Nephron progenitor cell (in vitro differentiated cells): ENCODE measurements around the gene EVA1A.

Experiments used
- DNase-seq: peaks from one replicate; pipeline ENCODE4 v3.0.0; 2021
- H3K27ac Mint-ChIP-seq: 2 replicates; pipeline ENCODE4 v1.8.0; 2021; ENCODE audit warnings: mild to moderate bottlenecking, moderate library complexity, mixed read lengths
- H3K27me3 Mint-ChIP-seq: 2 replicates; pipeline ENCODE4 v1.8.0; 2021; ENCODE audit warnings: mild to moderate bottlenecking, low read depth, mixed read lengths; ENCODE audit not compliant: poor library complexity
- H3K36me3 Mint-ChIP-seq: 2 replicates; pipeline ENCODE4 v1.8.0; 2021; ENCODE audit warnings: low read depth, mixed read lengths
- H3K4me1 Mint-ChIP-seq: 2 replicates; pipeline ENCODE4 v1.8.0; 2021; ENCODE audit warnings: mixed read lengths
- H3K4me3 Mint-ChIP-seq: 2 replicates; pipeline ENCODE4 v1.8.0; 2021; ENCODE audit warnings: mild to moderate bottlenecking, moderate library complexity, mixed read lengths
- H3K9me3 Mint-ChIP-seq: 2 replicates; pipeline ENCODE4 v1.8.0; 2021; ENCODE audit warnings: mild to moderate bottlenecking, moderate library complexity, mixed read lengths
- CTCF ChIP-seq: fragments of 200-600 bp; sonication (generic); IDR thresholded peaks from 2 replicates; pipeline ENCODE4 v1.5.0; 2021; ENCODE audit warnings: antibody characterized with exemption

The EVA1A gene

GRCh38 chr2:75555701-75556100 lies 5.0 kb downstream of the EVA1A start:
- Mint-ChIP-seq H3K4me1 (peaks cover 87% of the 10 kb centered on the region), H3K27me3 (peaks cover 8% of the 10 kb centered on the region), H3K9me3 (no peaks in the 10 kb centered on the region), H3K4me3 (peak overlapping the region; percentile 26), H3K27ac (peak overlapping the region; percentile 9), H3K36me3 (peaks cover 11% of the 10 kb centered on the region)
- no peak for DNase-seq
- TF ChIP-seq CTCF, result no peak

DNA sequence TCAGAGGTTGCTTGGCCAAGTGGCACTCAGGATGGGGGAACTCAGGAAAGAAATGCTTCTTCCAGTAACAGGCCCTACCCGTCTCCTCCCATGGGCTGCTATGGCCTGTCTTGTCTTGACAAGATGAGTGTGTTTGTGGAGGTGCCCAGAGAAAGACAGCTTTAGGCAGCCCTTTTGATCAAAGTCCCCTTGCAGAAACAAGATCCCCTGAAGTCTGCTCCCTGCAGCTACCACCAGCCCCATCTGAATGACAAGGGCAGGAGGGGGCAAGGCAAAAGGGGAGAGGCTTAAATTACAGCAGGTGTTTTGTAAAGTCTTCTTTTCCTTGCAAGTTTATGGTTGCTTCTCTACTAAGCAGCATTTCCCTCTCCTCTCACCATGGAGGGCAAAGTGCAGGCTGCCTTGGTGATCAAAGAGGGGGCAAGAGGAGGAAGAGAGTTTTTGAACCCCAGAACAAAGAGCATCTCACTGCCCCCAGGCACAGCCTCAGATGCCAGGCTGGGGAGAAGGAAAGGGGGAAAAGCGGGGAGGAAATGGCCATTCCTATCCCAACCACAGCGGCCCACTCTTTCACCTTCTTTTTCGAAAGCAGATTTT lies 6.7 kb downstream of the EVA1A start:
- H3K27me3 Mint-ChIP-seq, result peaks cover 8% of the 10 kb centered on the region

GRCh38 chr2:75552222-75552621 lies 8.5 kb downstream of the EVA1A start:
- Mint-ChIP-seq H3K9me3 (no peaks in the 10 kb centered on the region), H3K4me3 (no peak overlapping the region), H3K27ac (no peak overlapping the region), H3K27me3 (peaks cover 5% of the 10 kb centered on the region), H3K36me3 (peaks cover 16% of the 10 kb centered on the region), H3K4me1 (peaks cover 69% of the 10 kb centered on the region)
- DNase-seq, result no peak
- TF ChIP-seq CTCF, result no peak

More for the DNA sequence above, 6.7 kb downstream of the EVA1A start:
- Mint-ChIP-seq H3K9me3 (no peaks in the 10 kb centered on the region), H3K27ac (peak overlapping the region; percentile 18), H3K4me1 (peaks cover 74% of the 10 kb centered on the region), H3K36me3 (peaks cover 16% of the 10 kb centered on the region), H3K4me3 (peak overlapping the region; percentile 53)
- no peak for TF ChIP-seq CTCF
- DNase-seq, result peak; percentile 20

- no peak for DNase-seq
- Mint-ChIP-seq H3K27ac (no peak overlapping the region), H3K36me3 (peaks cover 16% of the 10 kb centered on the region), H3K4me3 (no peak overlapping the region), H3K9me3 (no peaks in the 10 kb centered on the region), H3K4me1 (peaks cover 63% of the 10 kb centered on the region), H3K27me3 (peaks cover 5% of the 10 kb centered on the region)
- no peak for TF ChIP-seq CTCF
Measured at GRCh38 chr2:75551434-75551833, 9.3 kb downstream of the EVA1A start.

DNA sequence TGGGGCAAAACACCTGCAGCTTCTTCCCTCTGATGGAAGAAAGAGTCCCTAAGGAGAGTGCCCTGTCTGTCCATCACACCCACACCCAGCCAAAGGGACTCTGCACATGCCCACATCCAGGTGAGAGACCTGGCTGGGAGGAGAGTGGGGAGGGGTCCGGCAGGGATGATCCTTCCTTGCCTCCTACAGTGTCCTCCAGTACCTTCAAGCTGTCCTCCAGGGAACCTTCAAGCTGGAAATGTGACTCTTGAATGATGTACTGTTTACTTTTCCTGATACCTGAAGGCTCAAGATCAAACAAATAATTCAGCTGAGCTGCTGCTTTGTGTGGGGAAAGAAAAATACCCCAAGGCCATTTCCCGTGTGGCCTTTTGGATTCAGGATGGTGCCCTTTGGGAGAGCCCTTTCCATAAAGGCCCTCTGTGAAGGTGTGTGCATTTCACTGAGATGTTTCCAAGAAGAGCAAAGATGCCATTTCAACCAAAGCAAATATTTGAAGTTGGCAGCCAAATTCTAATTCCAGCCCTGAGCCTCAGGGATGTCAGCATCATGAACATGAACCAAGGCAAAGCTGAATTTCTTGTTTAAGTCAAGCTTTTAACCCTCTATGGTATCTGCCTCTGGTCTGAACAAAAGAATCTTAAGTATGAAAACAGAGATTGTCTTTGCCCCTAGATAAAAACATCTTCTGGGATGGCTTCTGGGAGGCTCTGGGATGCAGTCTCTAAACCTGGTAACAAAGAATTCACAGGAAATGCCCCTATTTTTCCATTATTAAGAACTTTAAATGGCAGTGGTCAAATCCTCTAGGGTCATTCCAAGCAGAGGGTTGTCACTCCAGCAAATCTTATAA lies 11.1 kb downstream of the EVA1A start:
- no peak for TF ChIP-seq CTCF
- Mint-ChIP-seq H3K9me3 (no peaks in the 10 kb centered on the region), H3K27ac (no peak overlapping the region), H3K4me3 (no peak overlapping the region), H3K27me3 (no peaks in the 10 kb centered on the region), H3K4me1 (peaks cover 61% of the 10 kb centered on the region), H3K36me3 (peaks cover 16% of the 10 kb centered on the region)
- no peak for DNase-seq
